ENCODE measurements around the gene RELN. TPM values are rescaled to one million over a fixed set of nuclear protein-coding genes. Genes with fewer than 3 reads are reported as not detected.

RELN gene
- total and polyA plus RNA-seq, 12 donors: 0.22 to 1.9 (median 0.93) TPM

DNA sequence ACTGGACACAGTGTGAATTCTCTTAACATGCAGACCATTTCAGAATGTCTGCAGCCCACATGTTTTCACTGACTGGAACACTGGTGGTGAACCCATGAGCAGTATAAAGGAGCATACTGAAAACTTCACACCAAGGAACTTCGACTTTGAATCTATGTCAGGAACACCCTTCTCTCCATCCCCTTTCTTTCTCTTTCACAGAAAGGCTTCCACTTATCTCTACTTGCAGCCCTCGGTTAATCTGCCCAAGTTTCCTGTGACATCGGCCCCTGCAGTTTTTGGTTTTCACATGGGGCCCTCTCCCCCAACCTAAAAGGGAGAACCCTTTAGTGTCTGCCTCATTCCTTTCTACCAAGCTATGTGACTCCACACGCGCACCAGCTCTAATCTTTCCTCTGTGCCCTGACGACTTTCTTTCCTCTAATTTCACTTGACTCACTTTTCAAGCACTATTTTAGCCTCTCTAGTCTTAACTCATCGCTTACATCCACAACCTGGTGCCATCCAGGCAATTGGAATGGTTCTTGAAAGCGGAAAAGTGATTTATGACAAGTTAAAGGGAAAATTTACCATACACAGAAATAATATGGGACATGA lies 70.1 kb downstream of the RELN start:
- 26 to 29% methylated on average over 8 of the region's 8 CpGs for WGBS, 2 donors
- ATAC-seq: no peak

DNA sequence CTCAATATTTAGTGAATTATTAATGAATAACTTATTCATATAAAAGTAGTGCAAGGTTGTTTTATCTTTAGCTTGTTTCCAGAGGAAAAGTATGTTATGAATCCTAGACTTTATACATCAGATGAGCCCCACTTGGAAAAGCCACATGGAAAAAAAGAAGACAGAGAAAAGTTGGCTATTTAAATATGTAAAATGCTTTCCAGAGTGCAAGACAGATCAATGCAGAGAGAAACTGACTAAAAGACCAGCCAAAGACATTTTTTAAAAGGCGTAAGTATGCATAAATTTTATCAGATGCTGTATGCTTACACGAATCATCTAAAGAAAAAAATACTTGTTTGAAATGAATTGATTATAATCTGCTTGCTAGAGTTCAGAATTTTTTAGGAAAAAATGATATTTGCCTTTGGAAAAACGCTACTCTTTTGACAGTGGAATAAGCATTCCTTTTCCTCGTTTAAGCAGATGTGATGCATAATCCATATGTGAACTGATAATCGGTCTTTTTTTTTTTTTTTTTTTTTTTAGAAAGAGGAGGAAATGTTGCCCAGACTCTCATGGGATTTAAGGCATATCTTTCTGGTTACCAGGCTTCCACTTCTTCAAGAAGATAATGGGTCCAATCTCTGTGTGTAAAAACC lies 70.7 kb downstream of the RELN start:
- 49 to 55% methylated on average over 5 of the region's 5 CpGs for WGBS, 2 donors
- H3K4me3 ChIP-seq: no peak overlapping the region
- H3K27me3 ChIP-seq: peaks cover 0 to 14% (median 0%) of the 10 kb centered on the region in 7 donors
- H3K27ac ChIP-seq: no peak overlapping the region
- DNase-seq (no peak), ATAC-seq (no peak)
- TF ChIP-seq, protein P1, sequence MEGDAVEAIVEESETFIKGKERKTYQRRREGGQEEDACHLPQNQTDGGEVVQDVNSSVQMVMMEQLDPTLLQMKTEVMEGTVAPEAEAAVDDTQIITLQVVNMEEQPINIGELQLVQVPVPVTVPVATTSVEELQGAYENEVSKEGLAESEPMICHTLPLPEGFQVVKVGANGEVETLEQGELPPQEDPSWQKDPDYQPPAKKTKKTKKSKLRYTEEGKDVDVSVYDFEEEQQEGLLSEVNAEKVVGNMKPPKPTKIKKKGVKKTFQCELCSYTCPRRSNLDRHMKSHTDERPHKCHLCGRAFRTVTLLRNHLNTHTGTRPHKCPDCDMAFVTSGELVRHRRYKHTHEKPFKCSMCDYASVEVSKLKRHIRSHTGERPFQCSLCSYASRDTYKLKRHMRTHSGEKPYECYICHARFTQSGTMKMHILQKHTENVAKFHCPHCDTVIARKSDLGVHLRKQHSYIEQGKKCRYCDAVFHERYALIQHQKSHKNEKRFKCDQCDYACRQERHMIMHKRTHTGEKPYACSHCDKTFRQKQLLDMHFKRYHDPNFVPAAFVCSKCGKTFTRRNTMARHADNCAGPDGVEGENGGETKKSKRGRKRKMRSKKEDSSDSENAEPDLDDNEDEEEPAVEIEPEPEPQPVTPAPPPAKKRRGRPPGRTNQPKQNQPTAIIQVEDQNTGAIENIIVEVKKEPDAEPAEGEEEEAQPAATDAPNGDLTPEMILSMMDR (IDR thresholded peaks at IDR 0.05): no peak
- no peaks in the 10 kb centered on the region for H3K4me1 ChIP-seq
- intact Hi-C loops (cut with DNase I): no loop called here
- H3K36me3 ChIP-seq: no peaks in the 10 kb centered on the region
- no peaks in the 10 kb centered on the region for H3K9me3 ChIP-seq

More for the DNA sequence above, 70.1 kb downstream of the RELN start:
- intact Hi-C loops (cut with DNase I): no loop called here
- Histone ChIP-seq H3K4me3 (no peak overlapping the region), H3K27ac (no peak overlapping the region), H3K4me1 (no peaks in the 10 kb centered on the region), H3K9me3 (no peaks in the 10 kb centered on the region), H3K36me3 (no peaks in the 10 kb centered on the region), H3K27me3 (peaks cover 0 to 15% (median 0%) of the 10 kb centered on the region in 7 donors)
- TF ChIP-seq, protein P1 (IDR thresholded peaks at IDR 0.05): no peak
- no peak for DNase-seq

DNA sequence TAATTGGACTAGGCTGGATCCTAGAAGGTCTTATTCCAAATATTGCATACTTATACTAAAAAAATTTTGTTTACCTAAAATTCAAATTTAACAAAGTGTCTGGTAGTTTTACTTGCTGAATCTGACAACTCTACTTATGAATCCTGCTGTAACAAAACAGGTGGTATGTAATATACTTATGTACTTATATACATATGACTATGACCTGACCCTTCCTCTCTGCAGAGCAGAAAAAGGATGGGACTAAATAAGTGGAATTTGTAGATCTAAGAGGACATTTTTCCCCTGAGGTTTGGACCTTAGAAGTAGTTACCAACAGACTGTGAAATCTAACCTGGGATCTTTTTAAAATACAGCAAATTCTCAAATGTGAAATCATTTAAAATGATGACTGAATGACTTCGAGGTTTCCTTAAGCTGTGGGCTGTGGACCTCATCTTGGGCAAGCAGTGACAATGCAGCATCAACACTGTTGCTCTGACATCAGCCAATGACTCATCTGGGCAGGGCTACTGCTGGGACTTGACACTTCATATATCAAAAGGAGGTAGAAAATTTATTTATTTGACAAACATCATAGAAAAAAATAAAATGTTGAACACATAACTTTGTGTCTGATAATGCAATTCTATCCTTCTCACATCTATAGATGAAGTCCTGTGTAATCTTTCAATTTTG lies 73.6 kb downstream of the RELN start:
- WGBS, 2 donors: 56 to 61% methylated on average over 1 of the region's 1 CpG
- Histone ChIP-seq H3K4me3 (no peak overlapping the region), H3K4me1 (no peaks in the 10 kb centered on the region), H3K27me3 (peaks cover 0 to 5% (median 0%) of the 10 kb centered on the region in 7 donors), H3K27ac (no peak overlapping the region), H3K36me3 (no peaks in the 10 kb centered on the region), H3K9me3 (no peaks in the 10 kb centered on the region)
- no peak for DNase-seq
- TF ChIP-seq, protein P1 (IDR thresholded peaks at IDR 0.05): no peak
- no peak for ATAC-seq
- intact Hi-C loops (cut with DNase I): no loop called here

DNA sequence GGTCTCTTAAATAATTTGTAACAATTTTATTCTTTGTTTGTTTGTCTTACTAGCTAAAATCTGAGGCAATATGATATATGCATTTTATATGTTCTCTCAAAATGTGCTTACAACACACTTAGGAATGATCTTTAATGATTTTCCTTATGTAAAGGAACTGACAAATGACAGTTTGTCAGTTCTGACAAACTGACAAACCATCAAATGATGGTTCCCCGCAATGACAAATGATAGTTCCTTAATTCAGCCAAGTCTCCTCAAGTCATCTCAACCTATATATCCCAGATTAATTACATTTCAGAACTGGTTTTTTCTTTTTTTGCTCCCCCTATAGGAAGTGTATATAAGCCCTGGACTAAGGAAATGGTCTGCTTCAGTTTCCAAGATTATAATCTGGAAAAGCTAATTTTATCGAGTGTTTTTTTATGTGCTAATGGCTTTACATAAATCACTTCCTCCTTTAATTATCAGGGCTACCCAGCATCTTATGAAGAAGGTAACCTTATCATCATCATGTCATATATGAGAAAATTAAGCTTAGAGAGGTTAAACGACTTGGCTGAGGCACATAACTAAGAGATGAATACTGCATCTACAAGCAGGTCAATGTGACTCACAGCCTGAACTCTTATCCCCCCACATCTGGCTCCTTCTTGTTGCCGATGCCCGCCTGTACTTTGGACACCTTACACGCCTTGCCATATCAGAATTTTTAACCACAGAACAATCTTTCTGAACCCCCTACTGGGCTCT lies 75.1 kb downstream of the RELN start:
- Histone ChIP-seq H3K4me3 (no peak overlapping the region), H3K4me1 (no peaks in the 10 kb centered on the region), H3K9me3 (no peaks in the 10 kb centered on the region), H3K27me3 (no peaks in the 10 kb centered on the region), H3K36me3 (no peaks in the 10 kb centered on the region), H3K27ac (no peak overlapping the region)
- WGBS, 2 donors: 76 to 77% methylated on average over 6 of the region's 6 CpGs
- intact Hi-C loops (cut with DNase I): no loop called here
- ATAC-seq (no peak), DNase-seq (no peak)
- TF ChIP-seq, protein P1 (IDR thresholded peaks at IDR 0.05): no peak
